Stimulated activated CD4-positive, alpha-beta T cell treated with anti-CD3 and anti-CD28 coated beads, Interleukin-15, amount 100 ng/mL, for 48 hours (primary cell): Measurements from ENCODE around the gene DDX17.
"Not testable (repeated sequence)": the region's sequence is repeated elsewhere in the genome, so short reads cannot be mapped to it uniquely, and the experiment has no call there.

Experiments
- DNase-seq, 2 donors: peaks; one replicate each; pipeline ENCODE4 v3.0.0-alpha.2; 2020; ENCODE audit warnings: low read depth in 2 of 2

DDX17 gene

GRCh38 chr22:38491707-38492348 lies 14.3 kb downstream of the DDX17 start:
- DNase-seq = no peak

DNA sequence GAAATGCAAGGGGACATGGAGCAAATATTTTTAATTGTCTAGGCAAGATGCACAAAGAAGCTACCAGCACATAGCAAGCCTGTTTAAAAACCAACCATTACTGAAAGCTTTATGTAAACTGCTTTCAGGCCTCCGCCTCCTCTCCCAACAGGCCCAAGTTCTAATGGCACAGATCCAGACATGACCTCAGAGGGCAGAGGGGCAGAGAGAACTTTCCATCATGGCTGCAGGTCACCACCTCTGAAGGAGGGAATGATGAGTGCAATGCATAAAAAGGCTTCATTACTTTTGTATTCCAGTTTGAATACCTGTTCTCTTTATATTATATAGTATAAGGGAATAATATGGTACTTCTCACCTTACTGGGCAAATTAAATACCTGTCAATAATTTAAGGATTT lies 15.2 kb downstream of the DDX17 start:
- no peak for DNase-seq

- DNase-seq = no peak
Observed at GRCh38 chr22:38490475-38490874, 15.6 kb downstream of the DDX17 start.

- DNase-seq = no peak
Observed at GRCh38 chr22:38489561-38490145, 16.5 kb downstream of the DDX17 start.

- DNase-seq = no peak
Observed at GRCh38 chr22:38489142-38489541, 17.0 kb downstream of the DDX17 start.

DNA sequence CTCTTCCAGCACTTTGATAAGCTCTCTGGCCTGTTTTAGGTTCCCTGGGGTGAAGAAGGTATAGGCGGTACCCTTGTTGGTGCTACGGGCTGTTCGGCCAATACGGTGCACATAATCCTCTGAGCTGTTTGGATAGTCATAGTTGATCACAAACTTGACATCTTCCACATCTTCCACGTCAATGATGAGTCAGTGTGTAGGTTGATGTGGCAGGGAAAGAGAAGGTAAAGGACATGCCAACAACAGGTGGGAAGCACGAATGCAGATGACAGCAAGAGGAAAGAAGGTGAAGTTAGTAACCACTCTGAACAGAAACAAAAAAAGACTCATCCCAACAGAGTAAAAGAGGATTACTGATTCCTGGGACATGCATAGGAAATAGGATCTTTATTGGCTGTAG lies 18.2 kb downstream of the DDX17 start:
- DNase-seq = no peak

DNA sequence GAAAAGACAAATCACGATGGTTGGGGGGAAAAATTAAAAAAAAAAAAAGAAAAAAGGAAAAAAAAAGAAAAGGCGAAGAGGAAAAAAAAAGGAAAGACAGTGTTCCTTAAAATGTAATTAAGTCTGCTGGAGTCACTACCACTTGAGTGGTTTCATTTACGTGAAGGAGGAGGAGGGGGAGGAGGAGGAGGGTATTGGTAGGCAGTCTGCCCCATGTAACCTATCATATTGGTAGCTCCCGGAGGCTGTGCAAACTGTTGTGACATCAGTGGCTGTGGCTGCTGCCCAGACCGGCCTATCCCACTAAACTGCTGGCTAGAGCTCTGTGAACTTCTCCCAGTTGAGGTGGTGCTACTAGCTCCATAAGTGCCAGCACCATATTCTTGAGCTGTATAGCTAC lies 20.3 kb downstream of the DDX17 start:
- no peak for DNase-seq

GRCh38 chr22:38484244-38484643 lies 21.9 kb downstream of the DDX17 start:
- no peak for DNase-seq

- DNase-seq = no peak
Observed at GRCh38 chr22:38482662-38483308, 23.3 kb downstream of the DDX17 start.

DNA sequence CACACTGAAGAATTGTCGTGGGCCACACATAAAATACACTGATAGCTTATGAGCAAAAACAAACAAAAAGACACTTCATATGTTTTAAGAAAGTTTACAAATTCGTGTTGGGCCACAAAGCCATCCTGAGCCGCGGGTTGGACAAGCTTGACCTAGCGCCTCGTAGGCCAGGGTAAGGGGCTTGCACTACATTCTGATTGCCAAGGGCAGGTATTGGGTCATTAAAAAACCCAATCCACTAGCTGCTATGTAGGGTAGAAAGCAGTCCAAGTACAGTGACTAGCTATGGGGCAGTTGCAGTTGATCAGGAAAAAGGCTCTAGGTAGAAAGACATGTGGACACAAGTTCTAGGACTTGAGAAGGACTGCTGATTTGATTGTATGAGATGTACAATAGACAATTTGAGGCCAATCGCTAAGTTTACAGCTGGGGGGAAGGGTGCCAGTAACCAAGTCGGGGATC lies 24.2 kb downstream of the DDX17 start:
- DNase-seq = no peak

DNA sequence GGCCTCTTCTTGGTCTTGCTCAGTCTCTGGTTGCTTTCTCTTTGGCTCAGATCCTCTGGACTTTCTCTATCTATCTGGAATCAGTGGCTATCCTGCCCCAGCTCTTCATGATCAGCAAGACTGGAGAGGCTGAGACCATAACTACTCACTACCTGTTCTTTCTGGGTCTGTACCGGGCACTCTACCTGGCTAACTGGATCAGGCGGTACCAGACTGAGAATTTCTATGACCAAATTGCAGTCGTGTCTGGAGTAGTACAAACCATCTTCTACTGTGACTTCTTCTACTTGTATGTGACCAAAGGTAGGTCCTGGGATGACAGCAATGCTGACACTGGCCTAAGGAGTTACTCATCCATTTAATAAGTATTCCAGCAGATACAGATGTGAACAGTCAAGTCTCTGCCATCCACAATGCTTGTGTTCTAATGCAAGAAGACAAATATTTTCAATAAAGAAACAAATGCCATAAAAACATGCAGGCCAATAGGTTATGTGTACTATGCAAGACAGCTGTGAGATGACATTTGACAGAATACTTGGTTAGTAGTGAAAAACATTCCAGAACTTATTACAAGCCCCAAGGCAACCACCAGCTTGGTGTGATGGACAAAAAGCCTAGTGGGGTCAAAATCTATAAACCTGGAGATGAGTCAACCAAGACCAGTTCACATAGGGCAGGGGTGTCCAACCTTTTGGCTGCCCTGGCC lies 24.8 kb downstream of the DDX17 start:
- DNase-seq = no peak

GRCh38 chr22:38479096-38479837 lies 26.8 kb downstream of the DDX17 start:
- no peak for DNase-seq

DNA sequence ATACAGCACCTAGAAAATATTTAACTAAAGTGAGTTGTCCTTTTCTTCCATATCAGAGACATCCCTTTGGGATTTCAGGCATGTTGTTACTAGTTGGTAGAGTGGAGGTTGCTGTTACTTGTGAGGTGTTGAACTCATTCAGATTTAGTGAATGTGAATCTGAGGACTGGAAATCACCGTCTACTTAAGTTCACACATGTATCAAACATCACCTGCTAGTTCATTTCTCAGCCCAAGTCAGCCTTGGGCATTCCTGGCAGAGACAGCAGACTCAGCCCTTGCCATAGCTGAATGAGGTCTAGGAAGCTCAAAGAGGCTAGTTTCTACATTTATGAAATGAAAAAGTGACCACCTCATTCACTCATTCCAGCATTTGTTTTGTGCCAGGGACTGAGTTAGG lies 28.5 kb downstream of the DDX17 start:
- DNase-seq = no peak

DNA sequence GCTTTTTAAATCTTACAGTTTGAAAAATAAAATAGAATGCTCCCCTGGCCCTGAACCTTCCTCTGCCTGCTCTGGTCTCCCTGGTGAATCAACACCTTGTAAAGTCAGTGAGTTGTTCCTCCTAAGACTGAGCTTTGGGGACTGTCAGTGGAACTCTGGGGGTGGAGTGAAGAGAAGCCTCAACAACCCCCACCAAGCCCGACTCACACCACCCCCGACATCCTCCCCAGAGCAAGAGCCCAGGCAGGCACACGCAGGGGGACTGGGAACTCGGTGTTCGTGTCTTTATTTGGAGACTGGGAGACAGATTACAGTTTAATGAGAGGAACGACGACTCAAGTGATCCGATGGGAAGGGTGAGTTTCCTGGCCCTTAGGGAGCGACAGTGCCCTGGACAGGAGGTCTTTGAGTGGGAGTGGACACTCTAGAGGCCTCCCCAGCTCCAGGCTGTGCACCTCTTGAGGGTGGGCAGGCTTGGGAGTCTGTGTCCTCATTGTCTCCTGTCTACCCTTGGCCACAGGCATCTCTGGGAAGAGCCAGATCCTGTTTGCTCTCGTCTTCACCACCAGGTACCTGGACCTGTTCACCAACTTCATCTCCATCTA lies 32.0 kb downstream of the DDX17 start:
- no peak for DNase-seq

- DNase-seq = no peak
Observed at GRCh38 chr22:38471237-38471636, 34.9 kb downstream of the DDX17 start.

- not testable (repeated sequence) for DNase-seq
Observed at GRCh38 chr22:38470179-38470578, 35.9 kb downstream of the DDX17 start.

- no peak for DNase-seq
Observed at GRCh38 chr22:38469306-38469781, 36.8 kb downstream of the DDX17 start.

DNA sequence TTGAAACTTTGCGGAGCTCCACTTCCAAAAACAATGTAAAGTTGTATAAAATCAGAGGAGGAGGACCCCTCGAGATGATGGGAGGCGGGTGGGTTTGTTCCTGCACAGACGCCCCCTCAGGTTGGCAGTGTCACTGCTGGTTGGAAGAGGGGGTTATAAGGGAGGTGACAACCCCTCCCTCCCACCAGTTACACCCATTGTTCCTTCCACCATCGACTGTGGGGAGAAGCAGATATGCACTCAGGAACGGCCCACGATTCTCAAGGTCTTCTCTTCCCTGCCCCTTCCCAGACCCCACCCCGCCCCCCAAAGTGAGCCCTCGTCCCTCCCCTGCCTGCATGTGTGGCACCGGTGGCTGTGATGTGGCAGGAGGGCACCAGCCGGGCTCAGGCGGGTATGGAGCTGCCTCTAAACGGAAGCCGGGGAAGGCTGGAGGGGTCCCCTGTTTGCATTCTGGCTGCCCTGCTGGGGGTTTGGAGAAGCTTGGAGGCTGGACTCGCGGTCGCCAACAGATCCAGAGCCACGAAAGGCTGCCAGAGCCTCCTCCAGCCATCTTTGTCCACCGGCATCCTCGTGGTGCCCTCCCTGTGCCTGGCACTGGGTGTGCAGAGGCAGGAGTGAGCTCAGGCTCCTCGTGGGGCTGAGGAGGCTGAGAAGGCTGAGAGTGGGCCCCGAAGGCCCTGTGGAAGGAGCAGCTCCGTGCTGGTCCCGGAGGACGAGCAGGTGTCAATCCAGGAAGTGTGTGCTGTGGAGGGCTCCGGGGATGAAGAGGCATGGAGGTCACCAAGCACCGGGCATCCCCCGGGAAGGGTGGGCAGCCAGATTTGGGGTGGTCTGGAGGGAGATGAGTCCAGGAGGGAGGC lies 37.4 kb downstream of the DDX17 start:
- no peak for DNase-seq

DNA sequence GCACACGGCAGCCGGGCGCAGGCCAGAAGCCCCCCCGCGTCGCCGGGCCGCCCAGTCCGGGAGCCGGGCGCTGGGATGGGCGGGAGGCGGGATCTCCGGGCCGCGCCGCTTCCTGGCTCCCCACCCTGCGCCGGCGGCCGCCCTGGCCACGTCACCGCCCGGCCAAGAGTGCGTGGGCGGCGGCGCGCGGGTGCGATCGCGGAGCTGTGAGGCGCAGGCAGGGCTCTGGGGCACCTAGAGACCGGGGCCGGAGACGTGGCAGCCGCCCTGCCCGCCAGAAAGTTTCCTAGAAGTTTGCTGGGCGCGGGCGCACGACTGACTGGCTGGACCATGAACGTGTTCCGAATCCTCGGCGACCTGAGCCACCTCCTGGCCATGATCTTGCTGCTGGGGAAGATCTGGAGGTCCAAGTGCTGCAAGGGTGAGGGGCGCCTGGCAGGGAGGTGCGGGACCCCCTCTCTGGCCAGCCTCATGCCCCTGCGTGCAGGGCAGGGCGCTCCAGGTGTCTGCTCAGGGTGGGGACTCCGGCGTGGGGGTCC lies 38.1 kb downstream of the DDX17 start, which contains the start of gene KDELR3:
Gene KDELR3 (plus strand): TSS at position 193 of the 539 bp plus-strand sequence. CDS start 138 bp downstream, at position 331.
- peak; percentile 24 to 59 for DNase-seq

GRCh38 chr22:38467438-38467903 lies 38.6 kb downstream of the DDX17 start:
- no peak for DNase-seq
